OCI-LY7 (cell line): ENCODE results near the gene MLLT3.

Experiments used
- EZH2phosphoT487 ChIP-seq: fragments of 200-600 bp; sonication (generic); IDR thresholded peaks from 2 replicates; pipeline ENCODE4 v1.6.1; 2018; ENCODE audit warnings: low read depth, borderline replicate concordance, mild to moderate bottlenecking, mixed run types, antibody characterized with exemption, low read length, moderate library complexity, mixed read lengths
- TF ChIP-seq, protein P1 (sequence below): fragments of 200-600 bp; sonication (generic); conservative IDR thresholded peaks from 2 replicates; pipeline ENCODE4 v1.5.1; 2014; ENCODE audit warnings: mild to moderate bottlenecking, antibody characterized with exemption, low read length, moderate library complexity, mixed read lengths

DNA sequence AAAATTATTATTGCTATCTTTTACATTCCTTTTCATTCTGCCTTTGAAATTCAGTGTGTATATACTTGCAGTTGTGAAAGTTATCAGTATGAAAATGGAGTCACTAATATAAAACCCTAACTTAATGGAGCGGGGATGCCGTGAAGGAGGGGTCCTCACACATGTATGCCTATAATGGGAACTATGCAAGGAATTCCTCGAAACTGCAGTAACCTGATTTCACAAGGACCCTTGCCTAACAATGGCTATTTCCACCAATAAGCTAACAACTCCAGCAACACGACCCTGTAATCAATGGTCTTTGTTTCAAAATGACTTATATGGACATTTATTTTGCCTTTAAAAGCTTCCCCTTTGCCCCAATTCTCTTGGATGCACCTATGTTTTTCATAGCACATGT lies 12.6 kb upstream of the MLLT3 start:
- TF ChIP-seq, protein P1, sequence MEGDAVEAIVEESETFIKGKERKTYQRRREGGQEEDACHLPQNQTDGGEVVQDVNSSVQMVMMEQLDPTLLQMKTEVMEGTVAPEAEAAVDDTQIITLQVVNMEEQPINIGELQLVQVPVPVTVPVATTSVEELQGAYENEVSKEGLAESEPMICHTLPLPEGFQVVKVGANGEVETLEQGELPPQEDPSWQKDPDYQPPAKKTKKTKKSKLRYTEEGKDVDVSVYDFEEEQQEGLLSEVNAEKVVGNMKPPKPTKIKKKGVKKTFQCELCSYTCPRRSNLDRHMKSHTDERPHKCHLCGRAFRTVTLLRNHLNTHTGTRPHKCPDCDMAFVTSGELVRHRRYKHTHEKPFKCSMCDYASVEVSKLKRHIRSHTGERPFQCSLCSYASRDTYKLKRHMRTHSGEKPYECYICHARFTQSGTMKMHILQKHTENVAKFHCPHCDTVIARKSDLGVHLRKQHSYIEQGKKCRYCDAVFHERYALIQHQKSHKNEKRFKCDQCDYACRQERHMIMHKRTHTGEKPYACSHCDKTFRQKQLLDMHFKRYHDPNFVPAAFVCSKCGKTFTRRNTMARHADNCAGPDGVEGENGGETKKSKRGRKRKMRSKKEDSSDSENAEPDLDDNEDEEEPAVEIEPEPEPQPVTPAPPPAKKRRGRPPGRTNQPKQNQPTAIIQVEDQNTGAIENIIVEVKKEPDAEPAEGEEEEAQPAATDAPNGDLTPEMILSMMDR = no peak
- TF ChIP-seq EZH2phosphoT487 = no peak
